Hematopoietic multipotent progenitor cell treated with erythropoietin and hydrocortisone succinate and interleukin-3 and kit ligand, for 8 days (in vitro differentiated cells): ENCODE results near the gene SMARCD3.
A peak's percentile ranks its signal among the peaks of the same experiment; 100 is the strongest.

Experiments used
- DNase-seq: peaks from one replicate; pipeline ENCODE4 v3.0.0-alpha.2; 2015

Gene SMARCD3

DNA sequence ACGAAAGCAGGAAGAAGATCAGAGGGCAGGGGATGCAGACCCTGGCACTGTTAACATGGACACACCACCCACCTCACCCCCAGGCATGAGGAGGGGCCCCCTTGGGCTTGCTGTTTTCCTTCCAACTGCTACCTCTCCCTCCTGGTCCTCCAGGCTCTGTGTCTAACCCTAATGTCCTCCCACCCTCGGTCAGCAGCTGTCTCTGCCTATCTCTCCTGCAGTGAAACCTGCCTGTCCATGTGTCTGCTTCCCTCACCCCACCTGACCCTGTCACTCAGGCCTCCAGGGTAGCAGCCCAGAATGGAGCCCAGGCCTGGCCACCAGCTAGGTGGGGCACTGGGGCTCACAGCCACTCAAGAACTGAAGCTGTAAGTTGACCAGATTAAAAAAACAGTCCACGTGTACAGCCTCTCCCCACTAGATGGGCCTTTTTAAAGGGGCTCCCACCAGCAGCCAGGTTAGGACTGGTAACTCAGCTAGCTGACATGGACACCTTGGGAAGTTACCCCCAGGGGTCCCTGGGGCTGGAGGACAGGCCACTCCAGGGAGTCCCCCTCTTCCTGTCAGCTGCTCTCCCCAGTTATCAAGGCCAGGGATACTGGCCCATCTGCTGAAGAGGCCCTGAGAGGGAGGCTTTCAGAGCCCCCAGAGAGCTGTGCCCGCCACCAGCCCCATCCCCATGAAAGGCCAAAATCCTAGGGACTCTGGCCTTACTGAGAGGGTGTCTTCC lies 1.5 kb downstream of the SMARCD3 start:
- no peak for DNase-seq

DNA sequence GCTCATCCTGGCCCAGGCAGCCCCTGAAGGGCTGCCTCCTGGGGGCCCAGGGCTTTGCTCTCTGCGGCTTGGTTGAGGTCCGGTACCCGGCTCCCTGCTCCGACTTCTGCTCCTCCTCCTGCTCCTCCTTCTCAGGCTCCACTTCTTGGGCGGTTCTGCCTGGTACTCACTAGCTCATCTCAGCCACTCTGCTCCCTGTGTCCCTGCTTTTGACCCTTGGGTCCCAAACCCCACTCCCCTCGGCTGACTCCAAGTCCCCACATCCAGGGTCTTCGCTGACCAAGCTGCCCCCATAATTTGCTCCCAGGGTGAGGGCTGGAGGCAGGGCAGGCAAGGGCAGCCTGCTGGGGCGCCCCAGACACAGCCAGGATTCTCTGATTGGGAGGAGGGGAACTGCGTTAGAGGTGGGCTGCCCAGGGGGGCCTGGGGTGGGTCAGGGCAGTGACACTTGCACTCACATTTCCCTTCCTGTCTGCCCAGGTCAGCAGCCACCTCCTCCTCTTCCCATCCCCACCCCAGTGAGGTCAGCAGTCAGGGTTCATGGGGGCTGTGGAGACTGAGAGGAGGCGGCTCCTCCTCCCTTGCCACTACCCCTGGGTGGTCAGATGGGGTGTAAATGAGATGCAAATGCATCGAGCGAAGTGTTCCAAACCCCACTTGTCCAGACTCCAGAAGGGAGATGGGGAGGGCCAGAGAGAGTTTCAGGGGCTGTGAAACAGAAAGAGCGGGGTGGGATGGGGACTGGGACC lies 2.2 kb downstream of the SMARCD3 start:
- DNase-seq = no peak

DNA sequence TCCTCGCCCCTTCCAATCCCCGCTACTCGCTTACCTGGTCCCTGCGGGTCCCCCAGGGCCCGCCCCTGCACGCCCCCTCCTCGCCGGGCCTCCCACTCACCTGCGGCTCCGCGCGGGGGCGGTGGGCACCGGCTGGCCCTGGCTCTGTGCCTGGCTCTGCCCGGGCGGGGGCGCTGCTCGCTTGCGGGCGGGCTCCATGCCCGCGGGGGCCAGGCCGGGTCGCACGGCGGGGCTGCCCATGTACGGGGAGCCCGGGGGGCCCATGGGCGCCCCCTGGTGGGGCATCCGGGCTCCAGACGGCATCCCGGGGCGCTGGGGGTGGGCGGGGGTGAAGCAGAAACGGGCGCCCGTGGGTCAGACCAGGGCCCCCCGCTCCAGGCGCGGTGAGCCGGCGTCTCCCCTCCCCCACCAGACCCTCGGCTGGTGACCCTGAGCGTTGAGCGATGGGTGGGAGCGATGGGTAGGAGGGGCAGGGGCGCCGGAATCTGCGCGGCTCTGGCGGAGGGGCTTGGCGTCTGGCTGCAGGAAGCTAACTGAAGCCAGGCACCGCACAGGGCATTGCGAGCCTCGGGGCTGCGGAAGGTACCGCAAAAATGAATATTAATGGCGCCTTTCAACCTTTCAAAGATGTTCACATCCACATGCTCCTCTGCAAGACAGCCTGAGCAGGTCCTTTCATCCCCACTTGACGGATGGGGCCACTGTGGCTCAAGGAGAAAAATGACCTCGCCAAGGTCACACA lies 3.0 kb downstream of the SMARCD3 start:
- peak; percentile 13 for DNase-seq

DNA sequence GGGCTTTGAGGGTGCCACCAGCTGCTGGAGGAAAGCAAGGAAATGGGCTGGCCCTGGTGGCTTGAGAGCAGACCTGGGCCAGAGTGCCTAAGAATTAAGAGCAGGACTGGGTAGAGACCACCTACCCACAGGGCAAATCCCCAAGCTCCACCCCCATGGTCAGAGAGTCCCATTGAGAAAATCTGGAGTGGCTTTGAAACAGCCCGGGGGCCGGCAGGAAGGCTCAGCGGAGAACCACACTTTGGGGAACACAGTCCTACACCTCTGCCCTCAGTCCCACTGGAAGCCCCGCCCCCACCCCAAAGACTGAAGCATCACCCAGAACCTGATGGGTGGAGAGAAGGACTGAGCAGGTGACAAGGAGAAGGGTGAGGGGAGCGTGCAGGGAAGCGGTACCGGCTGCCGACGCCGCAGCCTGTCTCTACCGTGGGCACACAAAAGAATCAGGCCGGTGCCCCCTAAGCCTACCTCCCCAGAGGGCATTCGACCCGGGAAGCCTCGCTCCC lies 3.6 kb downstream of the SMARCD3 start:
- DNase-seq = no peak

DNA sequence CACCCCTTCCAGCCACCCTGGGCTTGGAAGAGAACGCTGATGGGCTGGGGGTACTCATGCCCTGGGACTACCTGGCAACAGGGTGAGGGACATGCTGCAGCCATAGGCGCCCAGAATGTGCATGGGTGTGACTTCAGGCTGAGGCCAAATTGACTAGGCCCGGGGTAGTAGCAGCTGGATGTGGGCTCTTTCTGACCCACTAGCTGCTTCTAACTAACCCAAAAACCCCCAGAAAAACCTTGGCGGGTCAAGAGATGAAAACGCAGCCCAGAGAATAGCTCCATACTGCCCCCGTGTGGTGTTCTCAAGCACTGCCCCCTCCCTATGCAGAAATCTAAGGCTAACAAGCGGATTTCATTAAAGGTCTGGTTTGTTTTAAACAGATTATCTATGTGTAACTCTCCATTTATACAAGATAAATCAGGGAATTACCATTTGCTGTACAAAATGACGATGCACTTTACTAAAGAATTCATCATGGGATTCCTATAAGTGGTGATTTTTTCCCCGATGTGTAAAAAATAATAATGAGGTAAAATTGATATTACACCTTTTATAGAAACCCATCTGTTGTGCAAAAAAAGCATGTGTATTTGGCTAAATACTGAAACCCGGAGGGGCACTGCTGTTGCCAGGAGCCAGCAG lies 4.2 kb downstream of the SMARCD3 start:
- peak; percentile 72 for DNase-seq

DNA sequence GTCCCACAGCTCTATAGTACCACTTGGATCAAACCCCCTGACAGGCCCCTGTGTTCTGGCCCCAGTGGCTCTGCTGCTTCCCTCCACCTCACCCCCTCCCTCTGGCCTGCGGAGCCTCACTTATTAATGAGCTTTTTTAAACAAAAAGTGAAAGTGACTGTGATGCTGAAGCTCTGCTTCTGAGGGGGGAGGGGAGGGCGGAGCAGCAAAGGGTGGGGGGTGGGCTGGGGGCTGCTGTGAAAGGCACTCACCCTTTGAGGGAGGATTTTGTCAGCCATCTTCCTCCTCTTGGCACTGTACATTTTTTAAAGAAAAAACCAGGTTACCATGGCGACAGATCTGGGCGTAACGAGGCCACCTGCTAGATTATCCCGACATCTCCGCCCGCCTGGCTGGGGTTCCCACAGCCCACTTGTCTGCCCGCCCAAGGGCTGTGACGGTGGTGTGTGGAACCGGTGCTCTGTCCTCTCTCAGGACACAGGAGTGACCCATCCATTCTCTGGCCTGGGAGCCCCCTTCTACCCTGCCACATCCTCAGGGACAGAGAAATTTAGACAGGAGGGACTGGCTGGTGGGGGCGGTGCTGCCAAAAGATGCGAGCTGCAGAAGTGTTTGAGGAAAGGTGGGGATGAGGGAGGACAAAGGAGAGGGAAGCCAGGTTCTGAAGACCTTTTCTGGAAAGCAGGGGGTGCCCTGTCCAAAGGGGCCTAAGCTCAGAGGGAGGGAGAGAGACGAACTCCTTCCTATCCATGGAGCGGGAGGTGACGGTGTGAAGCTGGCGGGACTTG lies 4.9 kb downstream of the SMARCD3 start:
- DNase-seq = peak; percentile 66

DNA sequence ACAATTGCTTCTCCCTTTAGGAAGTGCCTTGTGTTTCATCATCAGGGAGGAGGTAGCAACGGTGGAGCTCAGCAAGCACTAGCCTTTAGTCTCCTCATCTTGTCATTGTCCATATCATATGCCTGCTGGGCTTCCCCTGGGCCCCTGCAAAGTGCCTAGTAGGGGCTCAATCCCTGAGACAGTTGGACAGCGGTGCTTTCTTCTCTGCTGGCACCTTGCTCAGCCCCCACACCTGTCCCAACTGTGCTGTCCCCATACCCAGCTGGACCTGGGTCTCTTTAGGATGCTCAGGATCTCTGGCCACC lies 5.5 kb downstream of the SMARCD3 start:
- DNase-seq = no peak

DNA sequence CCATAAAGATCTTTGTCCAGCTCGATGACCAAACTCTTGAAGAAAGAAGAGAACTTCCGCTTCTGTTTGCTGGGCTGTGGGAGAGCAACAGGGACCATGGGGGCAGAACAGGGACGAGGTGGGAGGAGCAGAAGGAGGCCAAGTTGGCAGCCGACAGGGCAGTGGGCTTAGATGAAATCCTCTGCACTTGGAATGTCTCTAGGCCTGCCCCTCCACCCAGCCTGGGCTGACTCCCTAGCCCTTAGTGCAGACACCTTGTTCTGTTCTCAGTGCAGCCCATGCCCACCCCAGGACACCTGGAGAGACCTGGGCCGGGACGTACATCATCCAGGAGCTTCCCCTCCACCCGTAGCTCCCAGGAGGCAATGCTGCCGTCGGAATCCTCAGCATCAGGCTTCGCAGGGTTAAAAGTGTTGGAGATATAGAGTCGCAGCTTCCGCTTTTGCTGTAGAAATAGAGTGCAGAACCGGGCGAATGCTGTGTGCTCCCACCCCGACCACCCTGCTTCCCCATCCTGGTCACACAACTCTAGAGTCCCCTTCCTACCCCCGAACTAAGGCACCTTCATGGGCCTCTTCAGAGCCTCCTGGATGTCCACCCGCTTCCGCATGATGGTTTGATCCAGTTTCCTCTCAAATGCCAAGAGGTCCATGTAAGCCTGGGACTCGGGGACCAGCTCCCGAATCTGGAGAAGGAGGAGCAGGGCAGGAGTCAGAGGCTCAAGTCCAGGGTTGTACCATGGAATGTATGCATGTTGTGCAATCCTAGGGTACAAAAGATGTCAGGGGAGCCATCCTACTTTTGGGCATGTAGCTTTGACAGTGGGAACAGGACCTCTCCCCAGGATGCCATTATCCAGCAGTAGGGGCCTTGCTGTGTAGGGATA lies 6.1 kb downstream of the SMARCD3 start:
- DNase-seq = no peak

DNA sequence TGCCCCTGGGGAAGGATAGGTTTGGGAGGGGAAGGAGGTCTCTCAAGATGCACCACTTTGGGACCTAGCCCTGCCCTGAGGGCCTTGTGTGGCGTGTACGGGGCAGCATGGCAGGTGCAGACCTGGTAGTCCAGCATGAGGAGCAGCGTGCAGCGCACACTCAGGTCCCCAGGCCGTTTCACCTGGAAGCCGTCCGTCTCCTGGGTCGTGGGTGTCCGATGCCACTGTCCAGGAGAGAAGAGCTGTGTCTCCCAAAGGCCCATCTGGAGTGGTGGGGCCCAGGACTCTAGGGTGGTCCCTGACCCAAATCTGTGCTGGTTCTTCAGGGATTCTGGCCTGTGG lies 6.8 kb downstream of the SMARCD3 start:
- DNase-seq = no peak

DNA sequence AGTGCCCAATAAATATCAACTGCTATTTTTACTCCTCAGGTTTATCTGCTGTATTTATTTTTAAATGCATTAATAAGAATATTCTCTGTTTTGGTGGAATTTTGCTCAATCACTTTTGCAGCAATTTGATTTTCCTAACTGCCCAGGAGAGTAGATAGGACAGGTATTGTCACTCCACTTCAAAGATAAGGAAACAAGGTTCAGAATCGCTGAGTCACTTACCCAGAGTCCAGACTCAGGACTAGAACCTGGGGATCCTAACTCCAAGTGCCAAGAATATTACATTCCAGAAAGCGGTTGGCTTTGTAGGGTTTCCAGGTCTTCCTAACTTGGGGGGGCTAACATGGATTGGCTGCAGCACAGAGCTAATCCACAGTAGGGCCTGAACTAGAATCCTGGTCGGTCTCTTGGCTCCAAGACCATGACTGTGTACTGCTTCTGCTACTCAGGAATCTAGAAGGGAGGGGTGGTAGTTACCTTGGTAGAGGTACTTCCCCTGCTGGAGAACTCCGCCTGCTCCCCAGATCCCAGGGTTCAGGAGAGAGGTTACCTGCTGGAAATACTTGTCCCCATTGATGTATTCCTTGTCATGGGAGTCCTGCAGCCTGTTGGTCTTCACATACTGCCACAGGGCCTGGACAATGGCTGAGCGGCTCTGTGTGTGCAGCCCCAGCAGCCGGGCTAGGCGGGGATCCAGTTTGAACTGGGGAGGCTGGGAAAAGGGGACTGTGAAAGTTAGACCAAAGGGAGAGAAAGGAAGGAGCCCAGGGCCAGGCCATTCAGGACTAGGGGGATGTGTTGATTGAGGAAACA lies 7.3 kb downstream of the SMARCD3 start:
- DNase-seq = no peak

DNA sequence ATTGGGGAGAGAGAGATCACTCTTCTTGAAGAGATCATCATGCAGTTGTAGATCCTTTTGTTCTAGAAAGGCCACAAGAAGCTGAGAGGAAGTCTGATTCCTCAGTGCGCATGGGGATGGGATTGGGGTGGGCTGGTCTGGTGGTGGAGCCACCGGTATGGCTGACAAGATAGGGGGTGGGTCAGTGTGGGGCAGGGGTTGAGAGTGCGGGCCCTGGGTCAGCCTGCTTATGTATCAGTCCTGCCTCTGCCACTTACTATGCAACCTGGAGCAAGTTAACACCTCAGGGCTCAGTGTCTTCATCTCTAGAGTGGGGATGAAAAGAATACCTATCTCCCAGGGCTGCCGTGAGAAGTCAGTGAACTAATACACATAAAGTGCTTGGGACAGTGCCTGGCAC lies 8.0 kb downstream of the SMARCD3 start:
- no peak for DNase-seq

DNA sequence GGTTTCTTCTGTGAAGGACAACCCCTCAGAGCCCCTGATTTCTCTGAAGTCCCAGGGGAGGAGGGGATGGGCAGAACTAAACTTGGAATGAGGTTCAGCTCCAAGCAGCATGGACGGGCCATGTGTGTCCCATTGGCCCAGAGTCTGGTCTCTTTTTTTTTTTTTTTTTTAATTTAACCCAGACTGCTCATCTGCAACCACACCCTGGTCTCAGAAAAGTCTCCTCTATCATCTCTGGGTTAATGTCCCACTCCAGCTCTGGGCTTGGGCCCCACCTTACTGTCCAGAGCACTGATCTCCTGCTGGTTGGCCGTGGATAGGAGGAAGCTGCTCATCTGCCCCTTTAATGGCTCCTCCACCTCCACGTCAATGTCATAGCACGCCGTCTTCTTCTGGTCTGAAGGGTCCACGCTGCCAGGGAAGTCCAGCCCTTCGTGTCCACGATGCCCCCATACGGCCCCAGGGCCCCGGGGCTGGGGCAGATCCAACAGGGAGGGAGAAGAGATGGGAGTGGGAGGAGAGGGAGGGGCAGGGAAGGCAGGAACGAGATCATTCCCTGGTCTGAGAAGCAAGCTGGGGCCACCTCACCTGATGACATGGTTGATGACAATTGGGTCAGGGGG lies 8.5 kb downstream of the SMARCD3 start:
- no peak for DNase-seq

DNA sequence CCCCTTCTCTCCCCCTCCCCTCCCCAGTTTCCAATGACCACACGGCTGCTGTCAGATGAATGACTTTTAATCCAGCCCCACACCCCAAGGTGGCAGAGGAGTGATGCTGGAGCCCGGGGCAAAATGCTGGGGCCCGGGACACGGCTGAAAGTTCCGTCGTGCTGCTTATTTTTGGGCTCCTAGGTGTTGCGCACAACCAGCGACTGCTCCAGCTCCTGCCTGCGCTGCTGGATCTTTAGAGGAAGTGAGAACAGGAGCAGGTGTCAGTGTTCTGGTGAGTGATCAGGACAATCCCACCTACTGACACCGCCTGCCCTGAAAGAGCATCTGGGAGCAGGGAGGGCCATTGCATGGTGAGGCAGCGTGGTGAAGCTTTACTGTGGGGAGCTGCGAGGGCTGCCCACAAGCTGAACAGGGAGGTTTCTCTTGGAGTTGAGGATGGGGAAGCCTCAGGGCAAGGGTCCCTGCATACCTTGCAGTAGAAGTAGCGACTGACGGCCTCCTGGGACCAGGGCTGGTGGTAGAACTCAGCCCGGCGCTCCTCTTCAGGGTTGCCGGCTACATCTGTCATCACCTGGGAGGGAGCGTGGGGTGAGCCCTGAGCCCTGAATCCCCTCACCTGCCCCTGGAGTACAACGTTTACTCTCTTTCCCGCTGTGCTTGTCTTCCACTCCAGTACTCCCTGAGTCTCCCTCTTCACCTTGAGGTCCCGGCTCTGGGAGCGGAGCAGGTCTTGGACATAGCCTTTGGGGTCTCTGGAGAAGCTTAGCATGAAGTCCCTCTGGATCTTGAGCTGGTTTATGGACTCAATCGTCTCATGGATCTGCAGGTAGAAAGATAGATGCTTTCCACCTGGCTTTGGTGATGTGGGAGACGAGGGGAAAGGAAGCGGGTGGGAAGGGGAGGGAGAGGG lies 9.3 kb downstream of the SMARCD3 start:
- DNase-seq = no peak

DNA sequence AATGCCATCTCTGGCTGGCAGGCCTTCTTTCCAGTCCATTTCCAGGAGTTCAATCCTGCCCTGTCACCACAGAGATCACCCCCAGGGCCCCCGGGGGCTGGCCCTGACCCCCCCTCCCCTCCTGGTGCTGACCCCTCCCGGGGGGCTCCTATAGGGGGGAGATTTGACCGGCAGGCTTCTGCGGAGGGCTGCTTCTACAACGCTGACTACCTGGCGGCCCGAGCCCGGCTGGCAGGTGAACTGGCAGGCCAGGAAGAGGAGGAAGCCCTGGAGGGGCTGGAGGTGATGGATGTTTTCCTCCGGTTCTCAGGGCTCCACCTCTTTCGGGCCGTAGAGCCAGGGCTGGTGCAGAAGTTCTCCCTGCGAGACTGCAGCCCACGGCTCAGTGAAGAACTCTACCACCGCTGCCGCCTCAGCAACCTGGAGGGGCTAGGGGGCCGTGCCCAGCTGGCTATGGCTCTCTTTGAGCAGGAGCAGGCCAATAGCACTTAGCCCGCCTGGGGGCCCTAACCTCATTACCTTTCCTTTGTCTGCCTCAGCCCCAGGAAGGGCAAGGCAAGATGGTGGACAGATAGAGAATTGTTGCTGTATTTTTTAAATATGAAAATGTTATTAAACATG lies 10.2 kb downstream of the SMARCD3 start:
- DNase-seq = no peak

DNA sequence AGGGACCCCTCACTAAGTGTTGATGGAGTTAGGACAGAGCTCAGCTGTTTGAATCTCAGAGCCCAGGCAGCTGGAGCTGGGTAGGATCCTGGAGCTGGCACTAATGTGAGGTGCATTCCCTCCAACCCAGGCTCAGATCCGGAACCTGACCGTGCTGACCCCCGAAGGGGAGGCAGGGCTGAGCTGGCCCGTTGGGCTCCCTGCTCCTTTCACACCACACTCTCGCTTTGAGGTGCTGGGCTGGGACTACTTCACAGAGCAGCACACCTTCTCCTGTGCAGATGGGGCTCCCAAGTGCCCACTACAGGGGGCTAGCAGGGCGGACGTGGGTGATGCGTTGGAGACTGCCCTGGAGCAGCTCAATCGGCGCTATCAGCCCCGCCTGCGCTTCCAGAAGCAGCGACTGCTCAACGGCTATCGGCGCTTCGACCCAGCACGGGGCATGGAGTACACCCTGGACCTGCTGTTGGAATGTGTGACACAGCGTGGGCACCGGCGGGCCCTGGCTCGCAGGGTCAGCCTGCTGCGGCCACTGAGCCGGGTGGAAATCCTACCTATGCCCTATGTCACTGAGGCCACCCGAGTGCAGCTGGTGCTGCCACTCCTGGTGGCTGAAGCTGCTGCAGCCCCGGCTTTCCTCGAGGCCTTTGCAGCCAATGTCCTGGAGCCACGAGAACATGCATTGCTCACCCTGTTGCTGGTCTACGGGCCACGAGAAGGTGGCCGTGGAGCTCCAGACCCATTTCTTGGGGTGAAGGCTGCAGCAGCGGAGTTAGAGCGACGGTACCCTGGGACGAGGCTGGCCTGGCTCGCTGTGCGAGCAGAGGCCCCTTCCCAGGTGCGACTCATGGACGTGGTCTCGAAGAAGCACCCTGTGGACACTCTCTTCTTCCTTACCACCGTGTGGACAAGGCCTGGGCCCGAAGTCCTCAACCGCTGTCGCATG lies 11.0 kb downstream of the SMARCD3 start:
- no peak for DNase-seq

DNA sequence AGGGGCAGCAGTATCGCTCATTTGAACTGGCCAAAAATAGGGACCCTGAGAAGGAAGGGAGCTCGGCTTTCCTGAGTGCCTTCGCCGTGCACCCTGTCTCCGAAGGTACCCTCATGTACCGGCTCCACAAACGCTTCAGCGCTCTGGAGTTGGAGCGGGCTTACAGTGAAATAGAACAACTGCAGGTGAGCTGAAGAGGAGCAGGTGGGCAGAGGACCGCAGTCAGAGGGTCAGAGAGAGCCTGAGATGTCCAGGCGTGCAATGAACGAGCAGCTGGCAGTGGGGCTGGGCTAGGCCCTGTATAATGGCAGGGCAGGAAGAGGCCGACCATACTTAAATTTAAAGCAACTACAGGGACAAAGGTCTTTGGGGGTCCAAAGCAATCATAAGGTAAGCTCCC lies 12.1 kb downstream of the SMARCD3 start:
- DNase-seq = no peak

DNA sequence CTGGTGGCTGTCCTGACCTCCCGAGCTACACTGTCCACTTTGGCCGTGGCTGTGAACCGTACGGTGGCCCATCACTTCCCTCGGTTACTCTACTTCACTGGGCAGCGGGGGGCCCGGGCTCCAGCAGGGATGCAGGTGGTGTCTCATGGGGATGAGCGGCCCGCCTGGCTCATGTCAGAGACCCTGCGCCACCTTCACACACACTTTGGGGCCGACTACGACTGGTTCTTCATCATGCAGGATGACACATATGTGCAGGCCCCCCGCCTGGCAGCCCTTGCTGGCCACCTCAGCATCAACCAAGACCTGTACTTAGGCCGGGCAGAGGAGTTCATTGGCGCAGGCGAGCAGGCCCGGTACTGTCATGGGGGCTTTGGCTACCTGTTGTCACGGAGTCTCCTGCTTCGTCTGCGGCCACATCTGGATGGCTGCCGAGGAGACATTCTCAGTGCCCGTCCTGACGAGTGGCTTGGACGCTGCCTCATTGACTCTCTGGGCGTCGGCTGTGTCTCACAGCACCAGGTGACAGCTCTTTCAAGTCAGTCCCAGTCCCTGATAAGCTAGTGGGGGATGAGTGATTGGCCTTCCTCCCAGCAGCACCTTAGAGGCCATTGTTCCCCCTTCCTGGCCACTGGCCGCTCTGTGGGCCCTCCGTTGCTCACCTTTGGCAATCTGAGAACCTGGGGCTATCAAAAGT lies 13.3 kb downstream of the SMARCD3 start:
- no peak for DNase-seq
